B cell (primary cell): ENCODE results near the gene MUC13.

Source experiments
- EZH2 ChIP-seq: IDR thresholded peaks from 2 replicates; pipeline ENCODE4 v1.6.1; 2012; ENCODE audit warnings: borderline replicate concordance, low read depth, mild to moderate bottlenecking, moderate library complexity, low read length; ENCODE audit not compliant: insufficient read depth, poor library complexity, severe bottlenecking
- TF ChIP-seq, protein P1 (sequence below): fragments of 200-600 bp; IDR thresholded peaks from one replicate; pipeline ENCODE4 v1.8.0; 2022; ENCODE audit warnings: antibody characterized with exemption, mild to moderate bottlenecking

GRCh38 chr3:124918524-124918923 is 16.0 kb downstream of the MUC13 start:
- TF ChIP-seq, protein P1, sequence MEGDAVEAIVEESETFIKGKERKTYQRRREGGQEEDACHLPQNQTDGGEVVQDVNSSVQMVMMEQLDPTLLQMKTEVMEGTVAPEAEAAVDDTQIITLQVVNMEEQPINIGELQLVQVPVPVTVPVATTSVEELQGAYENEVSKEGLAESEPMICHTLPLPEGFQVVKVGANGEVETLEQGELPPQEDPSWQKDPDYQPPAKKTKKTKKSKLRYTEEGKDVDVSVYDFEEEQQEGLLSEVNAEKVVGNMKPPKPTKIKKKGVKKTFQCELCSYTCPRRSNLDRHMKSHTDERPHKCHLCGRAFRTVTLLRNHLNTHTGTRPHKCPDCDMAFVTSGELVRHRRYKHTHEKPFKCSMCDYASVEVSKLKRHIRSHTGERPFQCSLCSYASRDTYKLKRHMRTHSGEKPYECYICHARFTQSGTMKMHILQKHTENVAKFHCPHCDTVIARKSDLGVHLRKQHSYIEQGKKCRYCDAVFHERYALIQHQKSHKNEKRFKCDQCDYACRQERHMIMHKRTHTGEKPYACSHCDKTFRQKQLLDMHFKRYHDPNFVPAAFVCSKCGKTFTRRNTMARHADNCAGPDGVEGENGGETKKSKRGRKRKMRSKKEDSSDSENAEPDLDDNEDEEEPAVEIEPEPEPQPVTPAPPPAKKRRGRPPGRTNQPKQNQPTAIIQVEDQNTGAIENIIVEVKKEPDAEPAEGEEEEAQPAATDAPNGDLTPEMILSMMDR, result no peak
- no peak for TF ChIP-seq EZH2
